Panc1 (cell line): ENCODE measurements around the gene SERTAD4. TPM values are rescaled to one million over a fixed set of nuclear protein-coding genes. Genes with fewer than 3 reads are reported as not detected.

Experiments used
- ATAC-seq: fragments of 200-7000 bp; cut with Tn5 transposase; 2 replicates; pipeline ENCODE4 v1.9.1; 2020; ENCODE audit warnings: mild to moderate bottlenecking, moderate library complexity
- BruUV-seq: library from RNA; stranded (reverse); fragments of 400-500 nt; replicated peaks from 2 replicates; lab custom pipeline; 2021; lab: Mats Ljungman, UMichigan
- CTCF ChIA-PET: fragments of 300-600 bp; sonication (Branson Sonifier 250); formaldehyde crosslinking; loops from one replicate; lab custom pipeline; 2022; ENCODE audit warnings: antibody characterized with exemption; lab: Charles Lee
- POLR2A ChIA-PET: fragments of 300-600 bp; sonication (Branson Sonifier 250); formaldehyde crosslinking; loops from one replicate; lab custom pipeline; 2022; ENCODE audit warnings: antibody characterized with exemption; lab: Charles Lee
- DNase-seq: peaks from one replicate; pipeline ENCODE4 v3.0.0-alpha.2; 2010; ENCODE audit warnings: low read depth, low spot score
- H3K27ac ChIP-seq: 2 replicates; pipeline ENCODE4 v1.5.1; 2011; ENCODE audit warnings: mild to moderate bottlenecking, low read length, inconsistent platforms
- H3K27me3 ChIP-seq: fragments of 200-500 bp; sonication (Bioruptor generic); 2 replicates; pipeline ENCODE4 v1.6.0; 2014; ENCODE audit warnings: low read length, inconsistent platforms; ENCODE audit not compliant: control insufficient read depth, insufficient read depth
- H3K36me3 ChIP-seq: fragments of 200-500 bp; sonication (Bioruptor generic); 2 replicates; pipeline ENCODE4 v1.5.1; 2014; ENCODE audit warnings: inconsistent platforms, mild to moderate bottlenecking, low read length, moderate library complexity; ENCODE audit not compliant: control insufficient read depth, insufficient read depth
- H3K4me1 ChIP-seq: 2 replicates; pipeline ENCODE4 v1.5.1; 2011; ENCODE audit warnings: inconsistent platforms, mild to moderate bottlenecking, low read length, moderate library complexity; ENCODE audit not compliant: control insufficient read depth, insufficient read depth
- H3K4me3 ChIP-seq, 2 experiments: 2 replicates each; pipeline ENCODE4 v1.5.1; 2011 to 2012; ENCODE audit warnings: low read depth in 2 of 2, low read length in 2 of 2, mild to moderate bottlenecking in 2 of 2, inconsistent platforms in 1 of 2, moderate library complexity in 1 of 2
- H3K9me3 ChIP-seq: fragments of 200-500 bp; sonication (Bioruptor generic); 2 replicates; pipeline ENCODE4 v1.5.1; 2014; ENCODE audit warnings: low read depth, mild to moderate bottlenecking, inconsistent platforms, low read length, moderate library complexity; ENCODE audit not compliant: control insufficient read depth, insufficient read depth
- CTCF ChIP-seq: fragments of 450-650 bp; IDR thresholded peaks from 2 replicates; pipeline ENCODE4 v1.5.1; 2017; ENCODE audit warnings: mild to moderate bottlenecking
- POLR2AphosphoS5 ChIP-seq: IDR thresholded peaks from 2 replicates; pipeline ENCODE4 v1.6.1; 2012; ENCODE audit warnings: mild to moderate bottlenecking, low read depth, low read length, moderate library complexity
- REST ChIP-seq, 2 experiments: IDR thresholded peaks; 2 replicates each; pipeline ENCODE4 v1.6.1; 2011 to 2012; ENCODE audit warnings: low read depth in 2 of 2, control low read depth in 1 of 2, low read length in 1 of 2, mild to moderate bottlenecking in 1 of 2, moderate library complexity in 1 of 2; ENCODE audit not compliant: insufficient read depth in 1 of 2
- SIN3A ChIP-seq: IDR thresholded peaks from 2 replicates; pipeline ENCODE4 v1.6.1; 2012; ENCODE audit warnings: low read depth, mild to moderate bottlenecking, low read length, moderate library complexity, borderline replicate concordance; ENCODE audit not compliant: insufficient read depth
- TCF7L2 ChIP-seq: IDR thresholded peaks from 2 replicates; pipeline ENCODE4 v1.6.1; 2011; ENCODE audit warnings: mild to moderate bottlenecking, low read depth, low read length, inconsistent platforms
- in situ Hi-C: cut with HindIII; loops from 2 replicates; pipeline ENCODE4 v1.10.0; 2016; ENCODE audit warnings: low sequenced_read_pairs, low pct_unique_long_range_greater_than_20kb
- intact Hi-C: fragments of 100-400 bp; cut with micrococcal nuclease; formaldehyde crosslinking; loops from one replicate; pipeline ENCODE4 v1.10.0; 2022; ENCODE audit not compliant: unreplicated experiment
- total RNA-seq: library from RNA; stranded (reverse); gene quantifications from one replicate; pipeline ENCODE4 v1.2.1, GENCODE V29; 2021; ENCODE audit not compliant: unreplicated experiment

Gene SERTAD4
- total RNA-seq, 1 experiment from 2014 or later, result 0.31 TPM

GRCh38 chr1:210269981-210270380, 37.4 kb downstream of the SERTAD4 start:
- no peaks in the 10 kb centered on the region; the same call in none of the 2 replicates for H3K27me3 ChIP-seq
- H3K36me3 ChIP-seq, result no peaks in the 10 kb centered on the region
- in situ Hi-C loops (no loop called here), intact Hi-C loops (no loop called here)
- ChIA-PET POLR2A (no interaction called here), CTCF (no interaction called here)
- DNase-seq, result no peak
- TF ChIP-seq SIN3A (no peak), POLR2AphosphoS5 (no peak), REST (IDR thresholded peaks at IDR 0.05; ENCODE audit: insufficient read depth in 1 of 2, low read depth in 2 of 2, low read length in 1 of 2) (no peak), CTCF (no peak), TCF7L2 (no peak)
- ATAC-seq, result no peak
- H3K4me3 ChIP-seq, result no peak overlapping the region
- BruUV-seq, result no TSS peak
- H3K4me1 ChIP-seq, result no peaks in the 10 kb centered on the region
- H3K9me3 ChIP-seq, result no peaks in the 10 kb centered on the region
- H3K27ac ChIP-seq, result no peak overlapping the region

- no TSS peak for BruUV-seq
- H3K36me3 ChIP-seq, result no peaks in the 10 kb centered on the region
- no peak for TF ChIP-seq CTCF
- TF ChIP-seq POLR2AphosphoS5, result no peak
- TF ChIP-seq TCF7L2, result no peak
- no peak for TF ChIP-seq REST (IDR thresholded peaks at IDR 0.05; ENCODE audit: insufficient read depth in 1 of 2, low read depth in 2 of 2, low read length in 1 of 2)
- no peak for TF ChIP-seq SIN3A
- ChIA-PET CTCF (no interaction called here), POLR2A (no interaction called here)
- no peak for ATAC-seq
- no peak overlapping the region for H3K4me3 ChIP-seq
- no peaks in the 10 kb centered on the region; the same call in none of the 2 replicates for H3K27me3 ChIP-seq
- in situ Hi-C loops, result no loop called here
- H3K4me1 ChIP-seq, result no peaks in the 10 kb centered on the region
- H3K27ac ChIP-seq, result no peak overlapping the region
- no peaks in the 10 kb centered on the region for H3K9me3 ChIP-seq
- DNase-seq, result no peak
- intact Hi-C loops, result no loop called here
Observed at GRCh38 chr1:210272666-210273065, 40.1 kb downstream of the SERTAD4 start.
